ENCODE measurements around the gene NUTF2.
A peak's percentile ranks its signal among the peaks of the same experiment; 100 is the strongest.

The NUTF2 gene

GRCh38 chr16:67888331-67888730, 41.6 kb downstream of the NUTF2 start:
- TF ChIP-seq, protein P1, sequence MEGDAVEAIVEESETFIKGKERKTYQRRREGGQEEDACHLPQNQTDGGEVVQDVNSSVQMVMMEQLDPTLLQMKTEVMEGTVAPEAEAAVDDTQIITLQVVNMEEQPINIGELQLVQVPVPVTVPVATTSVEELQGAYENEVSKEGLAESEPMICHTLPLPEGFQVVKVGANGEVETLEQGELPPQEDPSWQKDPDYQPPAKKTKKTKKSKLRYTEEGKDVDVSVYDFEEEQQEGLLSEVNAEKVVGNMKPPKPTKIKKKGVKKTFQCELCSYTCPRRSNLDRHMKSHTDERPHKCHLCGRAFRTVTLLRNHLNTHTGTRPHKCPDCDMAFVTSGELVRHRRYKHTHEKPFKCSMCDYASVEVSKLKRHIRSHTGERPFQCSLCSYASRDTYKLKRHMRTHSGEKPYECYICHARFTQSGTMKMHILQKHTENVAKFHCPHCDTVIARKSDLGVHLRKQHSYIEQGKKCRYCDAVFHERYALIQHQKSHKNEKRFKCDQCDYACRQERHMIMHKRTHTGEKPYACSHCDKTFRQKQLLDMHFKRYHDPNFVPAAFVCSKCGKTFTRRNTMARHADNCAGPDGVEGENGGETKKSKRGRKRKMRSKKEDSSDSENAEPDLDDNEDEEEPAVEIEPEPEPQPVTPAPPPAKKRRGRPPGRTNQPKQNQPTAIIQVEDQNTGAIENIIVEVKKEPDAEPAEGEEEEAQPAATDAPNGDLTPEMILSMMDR (IDR thresholded peaks at IDR 0.05; ENCODE audit: low read depth, low read length) = no peak
- H3K4me1 ChIP-seq = peaks cover 7% of the 10 kb centered on the region
- peaks cover 9% of the 10 kb centered on the region for H3K36me3 ChIP-seq
- no peak overlapping the region for H3K4me3 ChIP-seq (ENCODE audit: low read depth, low read length)
- H3K9me3 ChIP-seq = no peaks in the 10 kb centered on the region
- H3K27me3 ChIP-seq = no peaks in the 10 kb centered on the region
- DNase-seq = no peak

GRCh38 chr16:67892375-67892774, 45.6 kb downstream of the NUTF2 start:
- Histone ChIP-seq H3K9me3 (no peaks in the 10 kb centered on the region), H3K27me3 (no peaks in the 10 kb centered on the region), H3K4me3 (ENCODE audit: low read depth, low read length) (peak overlapping the region; percentile 61), H3K4me1 (no peaks in the 10 kb centered on the region), H3K36me3 (no peaks in the 10 kb centered on the region; the same call in 1 of the 2 replicates)
- TF ChIP-seq, protein P1 (IDR thresholded peaks at IDR 0.05; ENCODE audit: low read depth, low read length) = no peak
- no peak for DNase-seq

GRCh38 chr16:67892899-67893742, 46.4 kb downstream of the NUTF2 start, which contains the start of gene PSKH1:
PSKH1 (plus strand) TSS chr16:67893254; CDS start chr16:67908750, 15,496 bp downstream.
- Histone ChIP-seq H3K9me3 (no peaks in the 10 kb centered on the region), H3K27me3 (no peaks in the 10 kb centered on the region), H3K4me1 (no peaks in the 10 kb centered on the region), H3K36me3 (no peaks in the 10 kb centered on the region; the same call in 1 of the 2 replicates), H3K4me3 (ENCODE audit: low read depth, low read length) (peak within 1 kb of the TSS; percentile 83)
- TF ChIP-seq, protein P1 (IDR thresholded peaks at IDR 0.05; ENCODE audit: low read depth, low read length) = no peak
- DNase-seq = peak; percentile 97

- DNase-seq = no peak
- TF ChIP-seq, protein P1 (IDR thresholded peaks at IDR 0.05; ENCODE audit: low read depth, low read length) = no peak
- H3K36me3 ChIP-seq = no peaks in the 10 kb centered on the region; the same call in 1 of the 2 replicates
- H3K4me3 ChIP-seq (ENCODE audit: low read depth, low read length) = peak overlapping the region; percentile 83
- H3K9me3 ChIP-seq = no peaks in the 10 kb centered on the region
- H3K27me3 ChIP-seq = no peaks in the 10 kb centered on the region
- no peaks in the 10 kb centered on the region for H3K4me1 ChIP-seq
These were observed 47.1 kb downstream of the NUTF2 start for GRCh38 chr16:67893743-67894399.

GRCh38 chr16:67897231-67897630, 50.5 kb downstream of the NUTF2 start:
- H3K36me3 ChIP-seq = no peaks in the 10 kb centered on the region; the same call in 1 of the 2 replicates
- DNase-seq = no peak
- H3K4me3 ChIP-seq (ENCODE audit: low read depth, low read length) = no peak overlapping the region
- no peaks in the 10 kb centered on the region for H3K4me1 ChIP-seq
- TF ChIP-seq, protein P1 (IDR thresholded peaks at IDR 0.05; ENCODE audit: low read depth, low read length) = no peak
- H3K9me3 ChIP-seq = no peaks in the 10 kb centered on the region
- no peaks in the 10 kb centered on the region for H3K27me3 ChIP-seq

All from BE2C (cell line).